Uterus (tissue), 4 donors: ENCODE data around the gene RAB44. TPM values are rescaled to one million over a fixed set of nuclear protein-coding genes. Genes with fewer than 3 reads are reported as not detected.

Experiments used
- DNase-seq, 2 donors: peaks; one replicate each; pipeline ENCODE4 v3.0.0-alpha.2; 2019 to 2020
- H3K27ac ChIP-seq, 2 donors: fragments of 200-600 bp; sonication (generic); 1 replicate in 1 of 2; 2 replicates in 1 of 2; pipeline ENCODE4 v1.5.1; 2016 to 2018
- H3K27me3 ChIP-seq, 2 donors: fragments of 200-600 bp; sonication (generic); one replicate each; pipeline ENCODE4 v1.5.1; 2018 to 2019; ENCODE audit warnings: control low read depth in 1 of 2
- H3K36me3 ChIP-seq, 2 donors: fragments of 200-600 bp; sonication (generic); one replicate each; pipeline ENCODE4 v1.5.1; 2019; ENCODE audit warnings: control low read depth in 1 of 2
- H3K4me1 ChIP-seq, 2 donors: fragments of 200-600 bp; sonication (generic); one replicate each; pipeline ENCODE4 v1.5.1; 2018 to 2019; ENCODE audit warnings: control low read depth in 1 of 2
- H3K4me3 ChIP-seq, 2 donors: fragments of 200-600 bp; sonication (generic); 1 replicate in 1 of 2; 2 replicates in 1 of 2; pipeline ENCODE4 v1.5.1; 2018 to 2019; ENCODE audit warnings: mild to moderate bottlenecking in 1 of 2
- H3K9me3 ChIP-seq, 2 donors: fragments of 200-600 bp; sonication (generic); one replicate each; pipeline ENCODE4 v1.5.1; 2019; ENCODE audit warnings: control low read depth in 1 of 2
- CTCF ChIP-seq, 4 experiments: fragments of 200-600 bp in 2 of 4; fragments of 450-650 bp in 2 of 4; sonication (generic) in 2 of 4; IDR thresholded peaks; one replicate each; pipeline ENCODE4 v1.5.1; 2016 to 2019; ENCODE audit warnings: antibody characterized with exemption in 4 of 4, mild to moderate bottlenecking in 2 of 4, moderate library complexity in 1 of 4
- POLR2A ChIP-seq, 2 donors: fragments of 450-650 bp; IDR thresholded peaks; one replicate each; pipeline ENCODE4 v1.6.1; 2016; ENCODE audit warnings: antibody characterized with exemption in 2 of 2, mild to moderate bottlenecking in 1 of 2, moderate library complexity in 1 of 2
- intact Hi-C: fragments of 100-400 bp; cut with DNase I; formaldehyde crosslinking; loops from one replicate; pipeline ENCODE4 v1.15.1; 2023; ENCODE audit warnings: low total_unique reads
- small RNA-seq: library from RNA; depleted of rRNA; stranded (forward); fragments of <200 nt; gene quantifications from one replicate; pipeline ENCODE3, GENCODE V24; 2016
- total RNA-seq, 4 donors: library from RNA; depleted of rRNA in 3 of 4; stranded (reverse); fragments of >200 nt in 3 of 4; gene quantifications; one replicate each; pipeline versions ENCODE4 v1.1.0 to v1.2.4, GENCODE V29; 2014 to 2023
- donor health status: DM: yes; HTN: yes; CAD: no.

The RAB44 gene
- total RNA-seq, 4 donors from 2014 or later: 0.37 TPM; not detected in 3

- Histone ChIP-seq H3K4me1 (no peaks in the 10 kb centered on the region), H3K9me3 (no peaks in the 10 kb centered on the region), H3K27ac (no peak overlapping the region), H3K27me3 (no peaks in the 10 kb centered on the region), H3K4me3 (no peak overlapping the region), H3K36me3 (no peaks in the 10 kb centered on the region)
- no peak for DNase-seq
- intact Hi-C loops: no loop called here
- TF ChIP-seq POLR2A (IDR thresholded peaks at IDR 0.05) (no peak), CTCF (IDR thresholded peaks at IDR 0.05) (no peak)
Observed at GRCh38 chr6:36781669-36782068, 84.0 kb downstream of the RAB44 start.

Small RNA genes within 50 kb of the gene (small RNA-seq; reads per million reads assigned to genes)
- not detected for gene RF00019

Other genes starting within 250 kb of the RAB44 start
- gene STK38, start 150.3 kb upstream of the RAB44 start, total RNA-seq: 10 to 100 TPM; 10.6 to 30.0 (median 20.5) TPM
- gene SRSF3, start 103.5 kb upstream of the RAB44 start, total RNA-seq: 100 to 1,000 TPM in 3 of 4 donors, 10 to 100 TPM in 1; 98.8 to 239 (median 179) TPM
- 100 to 1,000 TPM in 1 of 4 donors, 10 to 100 TPM in 2, 1 to 10 TPM in 1; 8.8 to 119 (median 75.8) TPM for gene CDKN1A, start 19.1 kb upstream of the RAB44 start, total RNA-seq
- 10 to 100 TPM in 3 of 4 donors, 1 to 10 TPM in 1; 9.5 to 33.8 (median 12.2) TPM for gene CPNE5, start 141.6 kb downstream of the RAB44 start, total RNA-seq
- gene PPIL1, start 177.0 kb downstream of the RAB44 start, total RNA-seq: 10 to 100 TPM; 22.8 to 36.0 (median 27.5) TPM
- gene C6orf89, start 188.1 kb downstream of the RAB44 start, total RNA-seq: 10 to 100 TPM; 21.3 to 67.9 (median 42.6) TPM